ENCODE data around the gene ARID1A. TPM values are rescaled to one million over a fixed set of nuclear protein-coding genes. Genes with fewer than 3 reads are reported as not detected.

The ARID1A gene
- polyA plus RNA-seq, 2 of the 4 experiments (the other 2 are of a cell fraction): 17.4 to 21.4 TPM

GRCh38 chr1:26814893-26815292 is 119.1 kb downstream of the ARID1A start (continued):
- TF ChIP-seq BCL3 (IDR thresholded peaks at IDR 0.05): no peak

GRCh38 chr1:26820784-26821269 is 125.0 kb downstream of the ARID1A start:
- H3K9me3 ChIP-seq: no peaks in the 10 kb centered on the region
- peaks cover 7% of the 10 kb centered on the region for H3K4me1 ChIP-seq
- POLR2A ChIA-PET: no interaction called here
- ATAC-seq: peak; percentile 30 to 58; a peak in 3 of 6 replicates
- no peak overlapping the region for H3K27ac ChIP-seq
- WGBS (ENCODE audit: missing lambda C conversion rate): 77% methylated on average over 4 of the region's 4 CpGs
- no peak overlapping the region for H3K4me3 ChIP-seq
- peak overlapping the region; percentile 21; the same call in 1 of the 3 replicates for H3K4me2 ChIP-seq
- FAIRE-seq: no peak
- DNase-seq (ENCODE audit: low read depth in 1 of 2, low spot score in 1 of 2): no peak
- TF ChIP-seq POLR2AphosphoS2 (conservative IDR thresholded peaks at IDR 0.05; ENCODE audit: low read length) (no peak), ZC3H11A (IDR thresholded peaks at IDR 0.05) (no peak), ESRRA (IDR thresholded peaks at IDR 0.05; ENCODE audit: borderline replicate concordance, low read length) (no peak), SREBF2 (IDR thresholded peaks at IDR 0.05) (no peak), REST (IDR thresholded peaks at IDR 0.05) (no peak), ZSCAN20 (CRISPR knock-in tag; IDR thresholded peaks at IDR 0.05) (no peak), EP300 (IDR thresholded peaks at IDR 0.05) (no peak), BCL3 (IDR thresholded peaks at IDR 0.05) (no peak), NR3C1 (IDR thresholded peaks at IDR 0.05) (no peak), CEBPB (IDR thresholded peaks at IDR 0.05) (no peak), POLR2A (IDR thresholded peaks at IDR 0.05; ENCODE audit: low read length) (no peak), RNF2 (IDR thresholded peaks at IDR 0.05; ENCODE audit: borderline replicate concordance, low read depth) (no peak), HMGXB4 (CRISPR knock-in tag; IDR thresholded peaks at IDR 0.05; ENCODE audit: borderline replicate concordance) (no peak), ZFP36 (IDR thresholded peaks at IDR 0.05; ENCODE audit: borderline replicate concordance, partially characterized antibody) (no peak), GATA3 (IDR thresholded peaks at IDR 0.05; ENCODE audit: borderline replicate concordance) (no peak), MYC (IDR thresholded peaks at IDR 0.05; ENCODE audit: borderline replicate concordance, low read length) (no peak), TFCP2L1 (CRISPR knock-in tag; IDR thresholded peaks at IDR 0.05) (no peak), NFE2L2 (conservative IDR thresholded peaks at IDR 0.05; ENCODE audit: low read length) (no peak), CBX2 (IDR thresholded peaks at IDR 0.05; ENCODE audit: borderline replicate concordance, low read depth) (no peak), MAFK (IDR thresholded peaks at IDR 0.05; ENCODE audit: partially characterized antibody) (no peak)
- CTCF ChIA-PET: interaction anchor here (1.2 to 3.7 kb wide), 2 partner anchors 10 to 11 kb away, joined by 4 to 17 read pairs; no protein-coding TSS in a partner anchor
